Thyroid gland (tissue), 4 donors: Measurements from ENCODE around the gene RGP1.

Source experiments
- CTCF ChIP-seq, 6 experiments: fragments of 200-600 bp in 3 of 6; fragments of 450-650 bp in 3 of 6; sonication (generic) in 3 of 6; IDR thresholded peaks; one replicate each; pipeline ENCODE4 v1.5.1; 2016 to 2019; ENCODE audit warnings: antibody characterized with exemption in 6 of 6, mild to moderate bottlenecking in 2 of 6, inconsistent platforms in 1 of 6, moderate library complexity in 1 of 6
- POLR2A ChIP-seq, 2 donors: fragments of 450-650 bp; IDR thresholded peaks; one replicate each; pipeline ENCODE4 v1.6.1; 2017; ENCODE audit warnings: antibody characterized with exemption in 2 of 2, mild to moderate bottlenecking in 2 of 2, moderate library complexity in 1 of 2

DNA sequence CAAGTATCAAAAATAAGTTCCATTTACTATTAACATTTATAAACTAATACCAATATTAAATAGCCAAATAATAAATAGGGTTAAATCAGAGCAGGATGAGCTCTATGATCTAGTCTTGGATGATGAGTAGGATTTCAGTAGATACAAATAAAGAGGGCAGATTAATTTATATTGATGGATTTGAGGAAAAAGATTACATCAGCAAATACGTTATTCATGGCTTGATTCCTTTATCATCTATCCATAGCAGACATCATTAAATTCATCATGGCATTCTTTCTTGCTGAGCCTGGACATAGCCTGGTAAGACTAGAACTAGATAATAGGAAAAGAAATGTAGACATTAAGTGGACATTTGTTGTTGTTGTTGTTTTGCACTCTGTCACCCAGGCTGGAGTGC lies 18.4 kb downstream of the RGP1 start:
- TF ChIP-seq CTCF (IDR thresholded peaks at IDR 0.05) (no peak), POLR2A (IDR thresholded peaks at IDR 0.05) (no peak)
